H9 (cell line): ENCODE data around the gene KBTBD6. TPM values are rescaled to one million over a fixed set of nuclear protein-coding genes. Genes with fewer than 3 reads are reported as not detected.
A peak's percentile ranks its signal among the peaks of the same experiment; 100 is the strongest.

ENCODE experiments used
- DNase-seq: peaks from one replicate; pipeline ENCODE4 v3.0.0-alpha.2; 2017
- H2AFZ ChIP-seq: one replicate; pipeline ENCODE4 v1.6.1; 2013; ENCODE audit warnings: mild to moderate bottlenecking, low read length, control low read depth, moderate library complexity
- H2AK5ac ChIP-seq: 2 replicates; pipeline ENCODE4 v1.6.1; 2013; ENCODE audit warnings: low read length, control low read depth, mixed read lengths; ENCODE audit not compliant: insufficient read length
- H2BK120ac ChIP-seq: one replicate; pipeline ENCODE4 v1.6.1; 2013; ENCODE audit warnings: low read depth, mild to moderate bottlenecking, low read length, control low read depth, inconsistent platforms; ENCODE audit not compliant: poor library complexity, severe bottlenecking
- H2BK12ac ChIP-seq: 2 replicates; pipeline ENCODE4 v1.6.1; 2013; ENCODE audit warnings: low read length, control low read depth, mixed read lengths, low read depth; ENCODE audit not compliant: insufficient read length
- H2BK15ac ChIP-seq: 2 replicates; pipeline ENCODE4 v1.6.1; 2013; ENCODE audit warnings: low read depth, low read length, control low read depth
- H2BK20ac ChIP-seq: one replicate; pipeline ENCODE4 v1.6.1; 2013; ENCODE audit warnings: low read depth, mild to moderate bottlenecking, low read length, control low read depth, inconsistent platforms; ENCODE audit not compliant: poor library complexity, severe bottlenecking
- H2BK5ac ChIP-seq: 2 replicates; pipeline ENCODE4 v1.6.1; 2013; ENCODE audit warnings: low read length, control low read depth, mixed read lengths; ENCODE audit not compliant: insufficient read length
- H3K14ac ChIP-seq: 2 replicates; pipeline ENCODE4 v1.6.1; 2013; ENCODE audit warnings: low read length, control low read depth; ENCODE audit not compliant: insufficient read depth
- H3K18ac ChIP-seq: 2 replicates; pipeline ENCODE4 v1.6.1; 2013; ENCODE audit warnings: low read depth, mild to moderate bottlenecking, mixed read lengths, low read length, control low read depth; ENCODE audit not compliant: insufficient read length
- H3K23ac ChIP-seq: 2 replicates; pipeline ENCODE4 v1.6.1; 2013; ENCODE audit warnings: low read length, control low read depth, mixed read lengths, low read depth; ENCODE audit not compliant: insufficient read length
- H3K23me2 ChIP-seq: 2 replicates; pipeline ENCODE4 v1.6.1; 2013; ENCODE audit warnings: low read depth, mild to moderate bottlenecking, mixed read lengths, low read length, control low read depth; ENCODE audit not compliant: insufficient read length, poor library complexity, severe bottlenecking
- H3K27ac ChIP-seq: 2 replicates; pipeline ENCODE4 v1.5.1; 2013; ENCODE audit warnings: low read length, control low read depth, mixed read lengths, low read depth; ENCODE audit not compliant: insufficient read length
- H3K27me3 ChIP-seq: 2 replicates; pipeline ENCODE4 v1.6.1; 2013; ENCODE audit warnings: low read length, control low read depth, inconsistent platforms; ENCODE audit not compliant: insufficient read depth
- H3K4ac ChIP-seq: 2 replicates; pipeline ENCODE4 v1.6.1; 2013; ENCODE audit warnings: low read depth, mild to moderate bottlenecking, control low read depth, inconsistent platforms, low read length, moderate library complexity
- H3K4me1 ChIP-seq: 2 replicates; pipeline ENCODE4 v1.6.1; 2013; ENCODE audit warnings: low read length, control low read depth, inconsistent platforms; ENCODE audit not compliant: insufficient read depth
- H3K4me2 ChIP-seq: 2 replicates; pipeline ENCODE4 v1.6.1; 2013; ENCODE audit warnings: low read length, control low read depth, mixed read lengths; ENCODE audit not compliant: insufficient read length, insufficient read depth
- H3K56ac ChIP-seq: 2 replicates; pipeline ENCODE4 v1.6.1; 2013; ENCODE audit warnings: low read depth, mild to moderate bottlenecking, mixed read lengths, low read length, control low read depth; ENCODE audit not compliant: insufficient read length
- H3K79me1 ChIP-seq: 2 replicates; pipeline ENCODE4 v1.6.1; 2013; ENCODE audit warnings: low read depth, mild to moderate bottlenecking, moderate library complexity, low read length, control low read depth, inconsistent platforms; ENCODE audit not compliant: insufficient read depth, poor library complexity, severe bottlenecking
- H3K79me2 ChIP-seq: 2 replicates; pipeline ENCODE4 v1.6.1; 2013; ENCODE audit warnings: low read length, control low read depth, inconsistent platforms; ENCODE audit not compliant: insufficient read depth
- H3K9ac ChIP-seq: 2 replicates; pipeline ENCODE4 v1.6.1; 2013; ENCODE audit warnings: low read length, control low read depth, mixed read lengths; ENCODE audit not compliant: insufficient read length; ENCODE audit errors: extremely low read depth
- H3K9me3 ChIP-seq: one replicate; pipeline ENCODE4 v1.6.1; 2013; ENCODE audit warnings: low read depth, low read length, inconsistent platforms; ENCODE audit not compliant: control insufficient read depth
- H3T11ph ChIP-seq: one replicate; pipeline ENCODE4 v1.6.1; 2013; ENCODE audit warnings: mild to moderate bottlenecking, low read length, control low read depth, inconsistent platforms
- H4K20me1 ChIP-seq: one replicate; pipeline ENCODE4 v1.6.1; 2013; ENCODE audit not compliant: control insufficient read depth, insufficient read length, insufficient read depth
- H4K5ac ChIP-seq: 2 replicates; pipeline ENCODE4 v1.6.1; 2013; ENCODE audit warnings: low read depth, mild to moderate bottlenecking, mixed read lengths, low read length, control low read depth; ENCODE audit not compliant: insufficient read length
- H4K8ac ChIP-seq: replicated peaks from 2 replicates; pipeline ENCODE4 v1.6.1; 2013; ENCODE audit warnings: low read length, control low read depth, mixed read lengths, low read depth; ENCODE audit not compliant: insufficient read length
- H4K91ac ChIP-seq: 2 replicates; pipeline ENCODE4 v1.6.1; 2013; ENCODE audit warnings: low read depth, mild to moderate bottlenecking, moderate library complexity, mixed read lengths, low read length, control low read depth; ENCODE audit not compliant: insufficient read length
- H3K27ac Mint-ChIP-seq, 3 experiments: 2 replicates in 2 of 3; 3 replicates in 1 of 3; pipeline ENCODE4 v1.8.0; 2020 to 2021; ENCODE audit warnings: mixed read lengths in 3 of 3, mild to moderate bottlenecking in 1 of 3, moderate library complexity in 1 of 3
- H3K27me3 Mint-ChIP-seq: 2 replicates; pipeline ENCODE4 v1.8.0; 2021; ENCODE audit warnings: low read depth, mild to moderate bottlenecking, moderate library complexity, mixed read lengths
- H3K36me3 Mint-ChIP-seq, 3 experiments: 2 replicates in 2 of 3; 3 replicates in 1 of 3; pipeline ENCODE4 v1.8.0; 2020 to 2021; ENCODE audit warnings: low read depth in 3 of 3, mixed read lengths in 3 of 3; ENCODE audit not compliant: insufficient read depth in 1 of 3
- H3K4me1 Mint-ChIP-seq, 2 experiments: 2 replicates each; pipeline ENCODE4 v1.8.0; 2020; ENCODE audit warnings: mixed read lengths in 2 of 2
- H3K4me3 Mint-ChIP-seq, 2 experiments: 2 replicates in 1 of 2; 3 replicates in 1 of 2; pipeline ENCODE4 v1.8.0; 2020 to 2021; ENCODE audit warnings: mild to moderate bottlenecking in 2 of 2, mixed read lengths in 2 of 2, moderate library complexity in 1 of 2
- H3K9me3 Mint-ChIP-seq, 2 experiments: 2 replicates in 1 of 2; 3 replicates in 1 of 2; pipeline ENCODE4 v1.8.0; 2020; ENCODE audit warnings: mild to moderate bottlenecking in 2 of 2, mixed read lengths in 2 of 2, moderate library complexity in 1 of 2
- WGBS: extraction: QIAGEN DNeasy Blood & Tissue Kit; methylation state at CpG from one replicate; pipeline ENCODE4 v1.1.7; 2013; ENCODE audit warnings: missing lambda C conversion rate, low lambda C conversion rate, mixed read lengths; ENCODE audit not compliant: insufficient read length; ENCODE audit errors: extremely low coverage; 5-methylcytosine and 5-hydroxymethylcytosine counted together
- total RNA-seq: library from RNA; stranded (reverse); gene quantifications from 2 replicates; pipeline ENCODE4 v1.2.1, GENCODE V29; 2021
- TF ChIP-seq, protein P1 (sequence below): fragments of 200-600 bp; sonication (generic); conservative IDR thresholded peaks from 3 replicates; pipeline ENCODE4 v1.8.0; 2021; ENCODE audit warnings: antibody characterized with exemption, mild to moderate bottlenecking

The KBTBD6 gene
- total RNA-seq, 1 experiment from 2014 or later: 11.5 TPM

DNA sequence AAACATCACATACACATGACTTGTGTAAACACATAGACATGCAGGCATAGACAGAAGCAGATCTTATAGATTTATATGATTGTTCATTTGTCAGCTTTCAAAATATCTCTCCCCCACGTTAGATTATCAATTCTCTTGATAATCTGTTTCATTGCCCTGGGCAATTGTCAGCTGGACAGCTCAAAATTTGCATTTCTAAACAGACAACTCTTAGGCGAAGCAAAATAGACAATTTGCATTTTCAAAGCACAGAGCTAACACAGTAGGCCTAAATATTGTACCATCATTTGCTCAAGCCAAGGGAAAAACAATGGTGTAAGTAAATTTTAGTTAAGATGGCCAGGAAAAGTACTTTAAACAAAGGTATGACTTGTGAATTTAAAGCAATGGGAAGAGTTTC is 24.0 kb upstream of the KBTBD6 start:
- Histone ChIP-seq H3K23me2 (no peaks in the 10 kb centered on the region), H3K27ac (no peak overlapping the region), H4K5ac (no peak overlapping the region), H2BK5ac (no peak overlapping the region), H3K79me1 (no peaks in the 10 kb centered on the region), H2BK15ac (no peak overlapping the region), H3K9ac (no peak overlapping the region), H4K8ac (no peak overlapping the region), H2BK12ac (no peak overlapping the region), H3K4ac (no peak overlapping the region), H3K23ac (no peak overlapping the region), H2BK20ac (no peak overlapping the region), H3K4me2 (no peak overlapping the region), H3K79me2 (no peaks in the 10 kb centered on the region), H2BK120ac (no peak overlapping the region), H4K20me1 (no peaks in the 10 kb centered on the region), H3K18ac (no peak overlapping the region), H3K14ac (no peak overlapping the region), H2AK5ac (no peak overlapping the region), H4K91ac (no peak overlapping the region), H2AFZ (no peak overlapping the region), H3K9me3 (peaks cover 8% of the 10 kb centered on the region), H3K56ac (no peak overlapping the region), H3K4me1 (peaks cover 11% of the 10 kb centered on the region; the same call in 1 of the 2 replicates), H3T11ph (no peak overlapping the region), H3K27me3 (no peaks in the 10 kb centered on the region)
- H3K36me3 Mint-ChIP-seq: peaks cover 5 to 9% (median 9%) of the 10 kb centered on the region in 3 experiments; a peak in 6 of 7 replicates
- H3K4me1 Mint-ChIP-seq: peaks cover 38 to 45% of the 10 kb centered on the region in 2 experiments
- peaks cover 10 to 11% of the 10 kb centered on the region in 2 experiments; a peak in 4 of 5 replicates for H3K9me3 Mint-ChIP-seq
- no peaks in the 10 kb centered on the region for H3K27me3 Mint-ChIP-seq
- TF ChIP-seq, protein P1, sequence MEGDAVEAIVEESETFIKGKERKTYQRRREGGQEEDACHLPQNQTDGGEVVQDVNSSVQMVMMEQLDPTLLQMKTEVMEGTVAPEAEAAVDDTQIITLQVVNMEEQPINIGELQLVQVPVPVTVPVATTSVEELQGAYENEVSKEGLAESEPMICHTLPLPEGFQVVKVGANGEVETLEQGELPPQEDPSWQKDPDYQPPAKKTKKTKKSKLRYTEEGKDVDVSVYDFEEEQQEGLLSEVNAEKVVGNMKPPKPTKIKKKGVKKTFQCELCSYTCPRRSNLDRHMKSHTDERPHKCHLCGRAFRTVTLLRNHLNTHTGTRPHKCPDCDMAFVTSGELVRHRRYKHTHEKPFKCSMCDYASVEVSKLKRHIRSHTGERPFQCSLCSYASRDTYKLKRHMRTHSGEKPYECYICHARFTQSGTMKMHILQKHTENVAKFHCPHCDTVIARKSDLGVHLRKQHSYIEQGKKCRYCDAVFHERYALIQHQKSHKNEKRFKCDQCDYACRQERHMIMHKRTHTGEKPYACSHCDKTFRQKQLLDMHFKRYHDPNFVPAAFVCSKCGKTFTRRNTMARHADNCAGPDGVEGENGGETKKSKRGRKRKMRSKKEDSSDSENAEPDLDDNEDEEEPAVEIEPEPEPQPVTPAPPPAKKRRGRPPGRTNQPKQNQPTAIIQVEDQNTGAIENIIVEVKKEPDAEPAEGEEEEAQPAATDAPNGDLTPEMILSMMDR: no peak
- DNase-seq: no peak
- WGBS: no CpG with 5 or more reads among the region's 2 CpGs
- H3K4me3 Mint-ChIP-seq: no peak overlapping the region
- H3K27ac Mint-ChIP-seq: peak overlapping the region in 1 of 3 experiments; percentile 9; a peak in 1 of 7 replicates
